Epithelial cell of alveolus of lung (primary cell): Measurements from ENCODE around the gene KRTAP4-8. TPM values are rescaled to one million over a fixed set of nuclear protein-coding genes. Genes with fewer than 3 reads are reported as not detected.

Source experiments
- total RNA-seq: library from RNA; depleted of rRNA; stranded (reverse); fragments of >200 nt; gene quantifications from 2 replicates; pipeline ENCODE4 v1.2.1, GENCODE V29; 2015

KRTAP4-8 gene
- not detected in 2 replicates for total RNA-seq

DNA sequence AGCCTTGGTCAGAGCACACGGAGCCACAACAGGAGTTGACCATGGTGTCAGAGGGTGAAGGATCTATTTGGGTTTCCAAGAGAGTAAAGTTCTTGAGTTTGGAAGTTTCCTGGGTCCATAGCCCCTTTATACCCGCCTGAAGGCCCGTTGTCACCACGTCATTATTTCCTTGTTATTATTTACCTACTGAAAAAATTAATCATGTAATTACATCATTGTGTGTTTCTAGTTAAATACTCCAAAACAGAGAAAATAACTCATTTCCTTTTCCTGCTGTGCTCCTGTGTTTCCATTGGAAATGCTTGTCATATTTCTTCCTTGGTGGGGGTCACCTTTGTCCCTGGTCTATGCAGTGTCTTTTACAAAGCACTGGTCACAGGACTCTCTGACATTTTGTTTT, at the start of gene KRTAP4-8:
Gene KRTAP4-8, minus strand, starts transcription at position 101 of the 400 bp plus-strand sequence. Its CDS starts 58 bp downstream, at position 43.

DNA sequence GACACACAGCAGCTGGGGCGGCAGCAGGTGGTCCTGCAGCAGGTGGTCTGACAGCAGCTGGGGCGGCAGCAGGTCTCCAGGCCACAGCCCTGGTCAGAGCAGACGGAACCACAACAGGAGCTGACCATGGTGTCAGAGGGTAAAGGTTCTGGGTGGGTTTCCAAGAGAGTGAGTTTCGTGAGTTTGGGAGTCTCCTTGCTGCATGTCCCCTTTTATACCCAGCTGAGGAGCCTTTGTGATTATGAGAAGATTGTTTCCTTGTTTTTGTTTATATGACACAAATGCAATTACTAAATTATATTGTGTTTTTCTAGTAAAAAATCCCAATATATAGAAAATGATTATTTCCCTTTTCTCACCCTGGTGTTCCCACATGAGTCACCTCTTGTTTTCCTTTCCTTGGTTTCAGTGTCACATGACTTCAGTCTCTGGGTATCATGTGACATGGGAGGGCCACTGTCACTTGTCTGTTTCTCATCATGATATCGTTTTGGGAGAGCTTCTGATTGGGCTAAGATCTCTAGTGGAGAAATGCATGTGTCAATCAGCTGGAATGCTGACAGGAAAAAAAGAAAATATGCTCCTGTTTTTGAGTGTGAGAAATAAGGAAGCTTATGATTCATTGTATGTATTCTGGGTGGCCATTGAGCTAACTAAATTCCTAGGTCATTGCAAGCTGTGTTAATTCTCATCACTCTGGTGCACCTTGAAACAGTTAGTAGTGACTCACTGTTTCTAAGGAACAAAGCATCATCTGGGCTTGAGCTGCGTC, 42.6 kb upstream of the KRTAP4-8 start, which contains the start of gene KRTAP4-6:
Gene KRTAP4-6, minus strand, starts transcription at position 185 of the 772 bp plus-strand sequence. Its CDS starts 57 bp downstream, at position 128.

DNA sequence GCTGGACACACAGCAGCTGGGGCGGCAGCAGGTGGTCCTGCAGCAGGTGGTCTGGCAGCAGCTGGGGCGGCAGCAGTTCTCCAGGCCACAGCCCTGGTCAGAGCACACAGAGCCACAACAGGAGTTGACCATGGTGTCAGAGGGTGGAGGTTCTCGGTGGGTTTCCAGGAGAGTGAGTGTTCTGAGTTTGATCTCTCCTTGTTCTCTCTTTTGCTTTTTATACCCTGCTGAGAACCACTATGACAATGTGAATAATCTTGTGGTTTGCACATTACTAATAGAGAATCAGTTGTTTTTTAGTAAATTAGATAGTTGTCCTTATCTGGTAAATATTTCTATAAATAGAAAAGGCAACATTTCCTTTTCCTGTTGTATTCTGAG, 26.0 kb upstream of the KRTAP4-8 start, which contains the start of gene KRTAP4-12:
Gene KRTAP4-12, minus strand, starts transcription at position 192 of the 381 bp plus-strand sequence. Its CDS starts 60 bp downstream, at position 132.

DNA sequence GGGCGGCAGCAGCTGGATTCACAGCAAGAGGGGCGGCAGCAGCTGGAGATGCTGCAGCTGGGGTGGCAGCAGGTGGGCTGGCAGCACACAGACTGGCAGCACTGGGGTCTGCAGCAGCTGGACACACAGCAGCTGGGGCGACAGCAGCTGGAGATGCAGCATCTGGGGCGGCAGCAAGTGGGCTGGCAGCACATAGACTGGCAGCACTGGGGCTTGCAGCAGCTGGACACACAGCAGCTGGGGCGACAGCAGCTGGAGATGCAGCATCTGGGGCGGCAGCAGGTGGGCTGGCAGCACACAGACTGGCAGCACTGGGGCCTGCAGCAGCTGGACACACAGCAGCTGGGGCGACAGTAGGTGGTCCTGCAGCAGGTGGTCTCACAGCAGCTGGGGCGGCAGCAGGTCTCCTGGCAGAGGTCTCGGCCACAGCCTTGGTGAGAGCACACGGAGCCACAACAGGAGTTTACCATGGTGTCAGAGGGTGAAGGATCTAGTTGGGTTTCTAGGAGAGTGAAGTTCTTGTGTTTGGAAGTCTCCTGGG, 20.0 kb upstream of the KRTAP4-8 start, which contains the start of gene KRTAP4-11:
Gene KRTAP4-11, minus strand, starts transcription at position 528 of the 541 bp plus-strand sequence. Its CDS starts 58 bp downstream, at position 470.

DNA sequence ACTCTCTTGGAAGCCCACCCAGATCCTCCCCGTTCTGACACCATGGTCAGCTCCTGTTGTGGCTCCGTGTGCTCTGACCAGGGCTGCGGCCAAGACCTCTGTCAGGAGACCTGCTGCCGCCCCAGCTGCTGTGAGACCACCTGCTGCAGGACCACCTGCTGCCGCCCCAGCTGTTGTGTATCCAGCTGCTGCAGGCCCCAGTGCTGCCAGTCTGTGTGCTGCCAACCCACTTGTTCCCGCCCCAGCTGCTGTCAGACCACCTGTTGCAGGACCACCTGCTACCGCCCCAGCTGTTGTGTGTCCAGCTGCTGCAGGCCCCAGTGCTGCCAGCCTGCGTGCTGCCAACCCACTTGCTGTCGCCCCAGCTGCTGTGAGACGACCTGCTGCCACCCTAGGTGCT, 7.4 kb upstream of the KRTAP4-8 start, which contains the start of gene KRTAP4-9:
Gene KRTAP4-9, plus strand, starts transcription at position 43 of the 400 bp plus-strand sequence. Its CDS starts 0 bp downstream, at position 43.

DNA sequence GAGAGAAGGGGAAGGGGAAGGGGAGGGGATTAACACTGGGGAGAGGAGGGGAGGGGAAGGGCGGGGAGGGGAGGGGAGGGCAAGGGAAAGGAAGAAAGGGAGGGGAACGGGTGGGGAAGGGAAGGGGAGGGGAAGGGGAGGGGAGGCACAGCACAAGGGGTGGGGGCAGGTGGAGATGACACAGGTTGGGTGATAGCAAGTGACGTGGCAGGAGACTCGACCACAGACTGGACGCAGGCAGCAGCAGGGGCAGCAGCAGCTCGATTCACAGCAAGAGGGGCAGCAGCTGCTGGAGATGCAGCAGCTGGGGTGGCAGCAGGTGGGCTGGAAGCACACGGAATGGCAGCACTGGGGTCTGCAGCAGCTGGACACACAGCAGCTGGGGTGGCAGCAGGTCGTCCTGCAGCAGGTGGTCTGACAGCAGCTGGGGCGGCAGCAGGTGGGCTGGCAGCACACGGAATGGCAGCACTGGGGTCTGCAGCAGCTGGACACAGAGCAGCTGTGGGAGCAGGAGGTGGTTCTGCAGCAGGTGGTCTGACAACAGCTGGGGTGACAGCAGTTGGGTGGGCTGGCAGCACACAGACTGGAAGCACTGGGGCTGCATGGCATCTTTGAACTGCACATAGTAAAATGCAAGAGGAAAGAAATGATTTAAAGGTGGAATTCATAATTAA, 3.8 kb upstream of the KRTAP4-8 start, which contains the start of gene KRTAP4-16:
Gene KRTAP4-16, minus strand, starts transcription at position 624 of the 674 bp plus-strand sequence. Its CDS starts 0 bp downstream, at position 624.

DNA sequence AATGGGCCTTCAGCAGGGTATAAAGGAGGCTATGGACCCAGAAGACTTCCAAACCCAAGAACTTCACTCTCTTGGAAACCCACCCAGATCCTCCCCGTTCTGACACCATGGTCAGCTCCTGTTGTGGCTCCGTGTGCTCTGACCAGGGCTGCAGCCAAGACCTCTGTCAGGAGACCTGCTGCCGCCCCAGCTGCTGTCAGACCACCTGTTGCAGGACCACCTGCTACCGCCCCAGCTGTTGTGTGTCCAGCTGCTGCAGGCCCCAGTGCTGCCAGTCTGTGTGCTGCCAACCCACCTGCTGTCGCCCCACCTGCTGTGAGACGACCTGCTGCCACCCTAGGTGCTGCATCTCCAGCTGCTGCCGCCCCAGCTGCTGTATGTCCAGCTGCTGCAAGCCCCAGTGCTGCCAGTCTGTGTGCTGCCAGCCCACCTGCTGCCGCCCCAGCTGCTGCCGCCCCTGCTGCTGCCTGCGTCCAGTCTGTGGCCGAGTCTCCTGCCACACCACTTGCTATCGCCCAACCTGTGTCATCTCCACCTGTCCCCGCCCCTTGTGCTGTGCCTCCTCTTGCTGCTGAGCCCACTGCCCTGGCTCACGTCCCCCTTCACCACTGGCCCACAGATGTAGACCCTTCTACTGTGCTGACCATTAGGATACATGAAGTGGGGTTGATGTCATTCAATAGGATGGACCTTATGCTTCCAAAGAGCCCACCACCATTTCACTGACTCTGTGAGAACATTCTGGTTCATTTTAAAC, 13.7 kb downstream of the KRTAP4-8 start, which contains the start of gene KRTAP4-7:
Gene KRTAP4-7, plus strand, starts transcription at position 51 of the 757 bp plus-strand sequence. Its CDS starts 57 bp downstream, at position 108.

DNA sequence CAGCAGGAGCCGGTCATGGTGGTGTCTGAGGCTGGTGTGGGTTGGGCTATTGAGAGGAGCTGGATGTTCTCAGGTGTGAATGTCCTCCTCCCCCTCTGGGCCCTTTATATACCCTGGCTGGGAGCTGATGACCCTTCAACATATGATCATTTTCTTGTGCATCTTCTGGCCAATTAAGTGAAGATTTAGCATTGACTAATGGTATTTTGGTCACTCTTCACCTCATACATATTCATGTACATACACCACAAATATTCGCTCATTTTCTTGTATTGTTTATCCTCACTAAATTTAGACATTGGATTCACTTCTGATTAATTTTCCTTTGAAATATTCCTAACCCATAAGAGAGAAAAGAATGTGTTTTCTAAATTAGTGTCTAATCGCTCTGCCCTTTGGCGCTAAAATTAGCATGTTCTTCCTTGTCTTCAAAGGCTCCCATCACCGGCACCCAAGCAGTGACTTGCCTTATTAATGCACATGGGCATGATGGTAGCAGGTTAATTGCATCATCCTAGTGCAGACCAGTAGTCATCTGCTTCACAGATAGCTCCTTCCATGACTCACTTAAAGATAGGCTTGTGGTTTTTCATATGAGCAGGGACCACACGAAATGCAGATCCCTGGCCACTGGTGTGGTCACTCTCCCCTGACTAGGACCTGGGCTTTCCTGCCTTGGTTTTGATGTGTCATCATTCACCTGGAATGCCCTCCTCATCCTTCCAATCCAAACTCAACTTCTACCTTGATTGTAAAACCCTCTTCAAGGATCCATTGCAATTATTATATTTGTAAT, 31.9 kb downstream of the KRTAP4-8 start, which contains the start of gene KRTAP2-4:
Gene KRTAP2-4, minus strand, starts transcription at position 51 of the 796 bp plus-strand sequence. Its CDS starts 34 bp downstream, at position 17.

DNA sequence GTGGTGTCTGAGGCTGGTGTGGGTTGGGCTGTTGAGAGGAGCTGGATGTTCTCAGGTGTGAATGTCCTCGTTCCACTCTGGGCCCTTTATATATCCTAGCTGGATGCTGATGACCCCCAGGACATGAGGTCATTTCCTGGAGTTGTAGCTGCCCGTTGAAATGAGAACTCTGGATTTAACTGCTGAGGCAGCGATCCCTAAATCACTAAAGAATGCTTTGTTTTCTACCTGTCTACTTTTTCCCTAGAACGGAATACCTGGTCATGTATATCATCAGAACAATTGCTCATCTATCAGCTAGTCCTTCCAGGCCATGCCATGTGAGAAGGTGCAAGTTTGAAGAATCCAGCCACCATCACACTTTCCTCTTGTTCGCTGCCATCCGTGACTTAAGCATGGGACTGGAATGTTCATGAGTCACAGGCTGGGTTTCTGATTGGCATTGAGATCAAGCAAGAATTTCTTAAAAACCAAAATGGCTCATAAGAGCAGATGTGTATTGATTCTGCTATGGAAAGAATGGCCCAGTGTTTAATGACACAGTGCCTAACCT, 37.8 kb downstream of the KRTAP4-8 start, which contains the start of gene KRTAP2-3:
Gene KRTAP2-3, minus strand, starts transcription at position 63 of the 553 bp plus-strand sequence. CDS start 64 bp downstream, outside the sequence.

DNA sequence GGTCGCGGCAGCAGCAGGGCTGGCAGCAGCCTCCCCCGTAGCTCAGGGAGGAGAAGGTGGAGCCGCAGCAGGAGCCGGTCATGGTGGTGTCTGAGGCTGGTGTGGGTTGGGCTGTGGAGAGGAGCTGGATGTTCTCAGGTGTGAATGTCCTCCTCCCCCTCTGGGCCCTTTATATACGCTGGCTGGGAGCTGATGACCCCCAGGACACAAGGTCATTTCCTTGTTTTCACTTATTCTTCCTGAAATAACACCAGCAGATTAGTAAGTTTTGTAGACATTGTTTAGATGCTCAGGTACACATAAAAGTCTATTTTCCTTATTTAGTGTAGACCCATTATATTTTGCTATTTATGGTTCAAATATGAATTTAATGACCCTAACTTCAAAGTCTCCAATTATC, 42.8 kb downstream of the KRTAP4-8 start, which contains the start of gene KRTAP2-2:
Gene KRTAP2-2, minus strand, starts transcription at position 101 of the 400 bp plus-strand sequence. Its CDS starts 19 bp downstream, at position 82.

Other genes starting within 250 kb of the KRTAP4-8 start
- not detected in 2 replicates for gene KRT12, start 230.9 kb downstream of the KRTAP4-8 start, total RNA-seq
- gene KRT20, start 212.9 kb downstream of the KRTAP4-8 start, total RNA-seq: not detected in 2 replicates
- under 0.01 TPM in 1 of 2 replicates, not detected in the other for gene KRT23, start 160.5 kb downstream of the KRTAP4-8 start, total RNA-seq
- gene KRT39, start 131.2 kb downstream of the KRTAP4-8 start, total RNA-seq: 0.52 TPM in 1 of 2 replicates, not detected in the other
- gene KRT40, start 113.8 kb downstream of the KRTAP4-8 start, total RNA-seq: not detected in 2 replicates
- gene KRTAP3-3, start 104.0 kb downstream of the KRTAP4-8 start, total RNA-seq: not detected in 2 replicates
- not detected in 2 replicates for gene KRTAP3-2, start 98.2 kb downstream of the KRTAP4-8 start, total RNA-seq
- gene KRTAP3-1, start 89.0 kb downstream of the KRTAP4-8 start, total RNA-seq: not detected in 2 replicates
- 10.1 TPM in 1 of 2 replicates, not detected in the other for gene KRTAP1-5, start 70.9 kb downstream of the KRTAP4-8 start, total RNA-seq
- gene KRTAP1-4, start 67.9 kb downstream of the KRTAP4-8 start, total RNA-seq: not detected in 2 replicates
- gene KRTAP1-3, start 63.3 kb downstream of the KRTAP4-8 start, total RNA-seq: not detected in 2 replicates
- gene KRTAP1-1, start 56.7 kb downstream of the KRTAP4-8 start, total RNA-seq: not detected in 2 replicates
- not detected in 2 replicates for gene KRTAP2-1, start 50.8 kb downstream of the KRTAP4-8 start, total RNA-seq
- gene KRTAP2-2, start 42.9 kb downstream of the KRTAP4-8 start, total RNA-seq: not detected in 2 replicates
- gene KRTAP2-3, start 38.0 kb downstream of the KRTAP4-8 start, total RNA-seq: 1.9 TPM in 1 of 2 replicates, not detected in the other
- gene KRTAP2-4, start 32.3 kb downstream of the KRTAP4-8 start, total RNA-seq: not detected in 2 replicates
- not detected in 2 replicates for gene KRTAP4-7, start 14.0 kb downstream of the KRTAP4-8 start, total RNA-seq
- not detected in 2 replicates for gene KRTAP4-16, start 4.1 kb upstream of the KRTAP4-8 start, total RNA-seq
- not detected in 2 replicates for gene KRTAP4-9, start 7.2 kb upstream of the KRTAP4-8 start, total RNA-seq
- not detected in 2 replicates for gene KRTAP4-11, start 20.2 kb upstream of the KRTAP4-8 start, total RNA-seq
- gene KRTAP4-12, start 26.0 kb upstream of the KRTAP4-8 start, total RNA-seq: not detected in 2 replicates
- gene KRTAP4-6, start 42.4 kb upstream of the KRTAP4-8 start, total RNA-seq: not detected in 2 replicates
- not detected in 2 replicates for gene KRTAP4-5, start 51.7 kb upstream of the KRTAP4-8 start, total RNA-seq
- gene KRTAP4-4, start 62.6 kb upstream of the KRTAP4-8 start, total RNA-seq: not detected in 2 replicates
- gene KRTAP4-3, start 70.1 kb upstream of the KRTAP4-8 start, total RNA-seq: not detected in 2 replicates
- not detected in 2 replicates for gene KRTAP4-2, start 80.1 kb upstream of the KRTAP4-8 start, total RNA-seq
- 0.13 TPM in 1 of 2 replicates, not detected in the other for gene KRTAP4-1, start 86.8 kb upstream of the KRTAP4-8 start, total RNA-seq
- gene KRTAP9-1, start 91.7 kb upstream of the KRTAP4-8 start, total RNA-seq: not detected in 2 replicates
- gene KRTAP9-2, start 128.5 kb upstream of the KRTAP4-8 start, total RNA-seq: not detected in 2 replicates
- gene KRTAP9-3, start 134.3 kb upstream of the KRTAP4-8 start, total RNA-seq: not detected in 2 replicates
- gene KRTAP9-8, start 139.9 kb upstream of the KRTAP4-8 start, total RNA-seq: not detected in 2 replicates
- not detected in 2 replicates for gene KRTAP9-4, start 151.5 kb upstream of the KRTAP4-8 start, total RNA-seq
- gene KRTAP9-9, start 157.2 kb upstream of the KRTAP4-8 start, total RNA-seq: not detected in 2 replicates
- not detected in 2 replicates for gene KRTAP9-6, start 167.2 kb upstream of the KRTAP4-8 start, total RNA-seq
- gene KRTAP9-7, start 177.6 kb upstream of the KRTAP4-8 start, total RNA-seq: not detected in 2 replicates
- gene KRTAP29-1, start 204.7 kb upstream of the KRTAP4-8 start, total RNA-seq: not detected in 2 replicates
- gene KRTAP16-1, start 211.2 kb upstream of the KRTAP4-8 start, total RNA-seq: not detected in 2 replicates
- not detected in 2 replicates for gene KRTAP17-1, start 217.6 kb upstream of the KRTAP4-8 start, total RNA-seq